GM12878 (cell line): Measurements from ENCODE around the gene RASD1. TPM values are rescaled to one million over a fixed set of nuclear protein-coding genes. Genes with fewer than 3 reads are reported as not detected.

Experiments
- ATAC-seq: fragments of 200-7000 bp; cut with Tn5 transposase; 3 replicates; pipeline ENCODE4 v1.9.1; 2020; ENCODE audit warnings: mild to moderate bottlenecking, moderate library complexity
- BruUV-seq: library from RNA; stranded (reverse); fragments of 400-500 nt; replicated peaks from 2 replicates; lab custom pipeline; 2021; lab: Mats Ljungman, UMichigan
- CTCF ChIA-PET: fragments of 300-600 bp; sonication (Branson Sonifier 250); formaldehyde crosslinking; extraction: SDS; loops from one replicate; lab custom pipeline; 2021; ENCODE audit warnings: inconsistent platforms; lab: Yijun Ruan, JAX
- POLR2A ChIA-PET: fragments of 350-600 bp; formaldehyde crosslinking; extraction: SDS; loops from one replicate; lab custom pipeline; 2021; ENCODE audit warnings: inconsistent platforms; lab: Charles Lee
- RAD21 ChIA-PET: fragments of 300-600 bp; sonication (Branson Sonifier 250); formaldehyde crosslinking; loops from one replicate; lab custom pipeline; 2023; ENCODE audit warnings: antibody characterized with exemption; ENCODE audit not compliant: unreplicated experiment; lab: Charles Lee
- SMC1A ChIA-PET: fragments of 300-600 bp; sonication (Branson Sonifier 250); formaldehyde crosslinking; loops from one replicate; lab custom pipeline; 2023; ENCODE audit not compliant: unreplicated experiment, uncharacterized antibody; lab: Charles Lee
- DNase-seq: peaks from one replicate; pipeline ENCODE4 v3.0.0-alpha.2; 2011; ENCODE audit warnings: low read depth, low spot score
- FAIRE-seq: peaks from 3 replicates; lab custom pipeline; 2011; peaks lifted over from hg19 to GRCh38; lab: Jason Lieb, UNC
- H2AFZ ChIP-seq: 2 replicates; pipeline ENCODE4 v1.6.0; 2011; ENCODE audit warnings: low read depth, low read length, control low read depth; ENCODE audit not compliant: control insufficient read depth
- H3K27ac ChIP-seq: 2 replicates; pipeline ENCODE4 v1.5.1; 2011; ENCODE audit warnings: control low read depth; ENCODE audit not compliant: control insufficient read depth, insufficient read depth
- H3K27me3 ChIP-seq, 2 experiments: replicated peaks in 1 of 2; 2 replicates each; pipeline versions ENCODE4 v1.6.0 to v1.6.1; 2011; ENCODE audit warnings: low read length in 1 of 2; ENCODE audit not compliant: control insufficient read depth in 2 of 2, insufficient read depth in 2 of 2
- H3K36me3 ChIP-seq, 2 experiments: 2 replicates each; pipeline ENCODE4 v1.5.1; 2011; ENCODE audit warnings: low read length in 1 of 2; ENCODE audit not compliant: control insufficient read depth in 2 of 2, insufficient read depth in 2 of 2
- H3K4me1 ChIP-seq: 2 replicates; pipeline ENCODE4 v1.6.1; 2011; ENCODE audit warnings: mild to moderate bottlenecking, low read length, moderate library complexity, mixed read lengths; ENCODE audit not compliant: control insufficient read depth, insufficient read depth
- H3K4me2 ChIP-seq: 2 replicates; pipeline ENCODE4 v1.6.0; 2011; ENCODE audit warnings: control low read depth; ENCODE audit not compliant: control insufficient read depth, insufficient read depth
- H3K4me3 ChIP-seq: fragments of 200-600 bp; sonication (generic); 2 replicates; pipeline ENCODE4 v1.5.1; 2016
- H3K79me2 ChIP-seq: 2 replicates; pipeline ENCODE4 v1.6.0; 2011; ENCODE audit warnings: low read length; ENCODE audit not compliant: control insufficient read depth, insufficient read depth
- H3K9ac ChIP-seq: 2 replicates; pipeline ENCODE4 v1.8.0; 2011; ENCODE audit warnings: low read length, control low read depth, mixed read lengths; ENCODE audit not compliant: control insufficient read depth, insufficient read depth
- H3K9me3 ChIP-seq: replicated peaks from 3 replicates; pipeline ENCODE4 v1.5.1; 2011; ENCODE audit warnings: mild to moderate bottlenecking, low read length; ENCODE audit not compliant: control insufficient read depth, insufficient read depth
- H4K20me1 ChIP-seq: 2 replicates; pipeline ENCODE4 v1.6.0; 2011; ENCODE audit not compliant: control insufficient read depth, insufficient read depth
- CHD1 ChIP-seq: IDR thresholded peaks from 2 replicates; pipeline ENCODE4 v1.6.1; 2012; ENCODE audit warnings: low read depth, low read length, improper control_type of control experiment
- HDAC2 ChIP-seq: fragments of 200-600 bp; sonication (generic); IDR thresholded peaks from 2 replicates; pipeline ENCODE4 v1.6.1; 2017
- HDAC6 ChIP-seq: fragments of 200-600 bp; sonication (generic); IDR thresholded peaks from one replicate; pipeline ENCODE4 v1.8.0; 2017; ENCODE audit warnings: antibody characterized with exemption; ENCODE audit not compliant: unreplicated experiment
- IKZF1 ChIP-seq: fragments of 450-650 bp; conservative IDR thresholded peaks from 2 replicates; pipeline ENCODE4 v1.6.1; 2017; ENCODE audit warnings: antibody characterized with exemption, mild to moderate bottlenecking
- JUNB ChIP-seq: IDR thresholded peaks from 2 replicates; pipeline ENCODE4 v1.6.1; 2016; ENCODE audit warnings: antibody characterized with exemption, mild to moderate bottlenecking
- JUND ChIP-seq: IDR thresholded peaks from 2 replicates; pipeline ENCODE4 v1.6.1; 2012; ENCODE audit warnings: low read depth, mild to moderate bottlenecking, low read length, improper control_type of control experiment, moderate library complexity
- NFIC ChIP-seq: IDR thresholded peaks from 2 replicates; pipeline ENCODE4 v1.6.1; 2012; ENCODE audit warnings: low read depth, mild to moderate bottlenecking, inconsistent platforms, low read length, moderate library complexity
- NFXL1 ChIP-seq: fragments of 450-650 bp; IDR thresholded peaks from 2 replicates; pipeline ENCODE4 v1.6.1; 2017; ENCODE audit warnings: antibody characterized with exemption, mild to moderate bottlenecking, borderline replicate concordance
- PML ChIP-seq: IDR thresholded peaks from 2 replicates; pipeline ENCODE4 v1.6.1; 2012; ENCODE audit warnings: low read length, inconsistent platforms
- POLR2AphosphoS2 ChIP-seq: IDR thresholded peaks from 2 replicates; pipeline ENCODE4 v1.6.1; 2011; ENCODE audit warnings: low read depth, mild to moderate bottlenecking, low read length, improper control_type of control experiment, moderate library complexity
- POU2F2 ChIP-seq: IDR thresholded peaks from 3 replicates; pipeline ENCODE4 v1.6.1; 2011; ENCODE audit warnings: low read depth, mild to moderate bottlenecking, low read length, borderline replicate concordance
- RUNX3 ChIP-seq: IDR thresholded peaks from 2 replicates; pipeline ENCODE4 v1.6.1; 2012; ENCODE audit warnings: low read length, inconsistent platforms
- SIX5 ChIP-seq: IDR thresholded peaks from 2 replicates; pipeline ENCODE4 v1.6.1; 2011; ENCODE audit warnings: mild to moderate bottlenecking, low read depth, low read length, moderate library complexity; ENCODE audit not compliant: severe bottlenecking
- SMC3 ChIP-seq: IDR thresholded peaks from 2 replicates; pipeline ENCODE4 v1.6.1; 2011; ENCODE audit warnings: low read length, improper control_type of control experiment, borderline replicate concordance
- STAT3 ChIP-seq: IDR thresholded peaks from 2 replicates; pipeline ENCODE4 v1.6.1; 2011; ENCODE audit warnings: low read depth, low read length, improper control_type of control experiment
- whole genome bisulfite sequencing: methylation state at CpG from one replicate; pipeline ENCODE4 v1.1.6; 2016; ENCODE audit warnings: low lambda C conversion rate; ENCODE audit not compliant: insufficient replicate concordance, insufficient coverage; ENCODE audit errors: missing lambda C conversion rate; 5-methylcytosine and 5-hydroxymethylcytosine counted together
- in situ Hi-C: fragments of 300-500 bp; cut with MboI; formaldehyde crosslinking; loops from 9 replicates; pipeline ENCODE4 v1.14.3; 2018; ENCODE audit warnings: mixed read lengths
- intact Hi-C: fragments of 100-400 bp; cut with micrococcal nuclease; formaldehyde crosslinking; loops from one replicate; pipeline ENCODE4 v1.14.2; 2022; ENCODE audit not compliant: unreplicated experiment
- polyA plus RNA-seq, 11 experiments: library from polyadenylated mRNA; depleted of rRNA in 4 of 11; unstranded in 6 of 11; stranded (reverse) in 5 of 11; fragments of >200 nt; fragmentation: Nextera tagmentation in 4 of 11; fragmentation: Illumina TruSeq in 1 of 11; extraction: Ambion mirVana in 4 of 11; extraction: Trizol in 1 of 11; gene quantifications; 1 replicate in 1 of 11; 2 replicates in 10 of 11; pipeline versions ENCODE4 v1.2.1 to v1.2.3, GENCODE V29; 2011 to 2016; ENCODE audit warnings: inconsistent platforms in 2 of 11, missing spikeins in 2 of 11, low read depth in 1 of 11
- total RNA-seq, 4 experiments: library from RNA; depleted of rRNA in 3 of 4; stranded (reverse); fragments of >200 nt in 3 of 4; fragmentation: Illumina TruSeq in 1 of 4; extraction: Trizol in 1 of 4; gene quantifications; 2 replicates each; pipeline versions ENCODE4 v1.2.1 to v1.2.3, GENCODE V29; 2013 to 2021
- TF ChIP-seq, protein P1 (sequence below): IDR thresholded peaks from 2 replicates; pipeline ENCODE4 v1.6.1; 2011; ENCODE audit warnings: low read depth, low read length, improper control_type of control experiment, borderline replicate concordance
- TF ChIP-seq, protein P2 (sequence below): fragments of 450-650 bp; IDR thresholded peaks from 2 replicates; pipeline ENCODE4 v1.6.1; 2016; ENCODE audit warnings: mild to moderate bottlenecking

Gene RASD1
- total and polyA plus RNA-seq, 10 of the 15 experiments (the other 5 are each of a cell fraction or from before 2014, with no cell fraction given), result 0.14 to 0.33 TPM; not detected in 8

GRCh38 chr17:17479209-17479608 is 17.0 kb downstream of the RASD1 start:
- in situ Hi-C loops (no loop called here), intact Hi-C loops (no loop called here)
- no peak for ATAC-seq
- H4K20me1 ChIP-seq, result no peaks in the 10 kb centered on the region
- no peaks in the 10 kb centered on the region; the same call in 1 of the 2 replicates for H3K4me1 ChIP-seq
- peaks cover 1 to 3% of the 10 kb centered on the region in 2 experiments; a peak in 3 of 4 replicates for H3K36me3 ChIP-seq
- ChIA-PET POLR2A (interaction anchor here (0.6 kb wide), 1 partner anchor 433 kb away, joined by 3 read pairs; no protein-coding TSS in a partner anchor), CTCF (interaction anchor here (0.6 to 1.0 kb wide), 2 partner anchors 11 to 1547 kb away, joined by 3 to 5 read pairs; no protein-coding TSS in a partner anchor), SMC1A (no interaction called here), RAD21 (interaction anchor here (0.5 kb wide), 1 partner anchor 503 kb away, joined by 4 read pairs; no protein-coding TSS in a partner anchor)
- H3K27ac ChIP-seq, result no peak overlapping the region
- no peak for DNase-seq
- TF ChIP-seq POU2F2 (no peak), NFXL1 (no peak), STAT3 (no peak), POLR2AphosphoS2 (no peak), NFIC (no peak), PML (no peak), JUND (no peak), HDAC2 (no peak), SMC3 (no peak), CHD1 (no peak), HDAC6 (no peak), RUNX3 (no peak), IKZF1 (no peak), JUNB (no peak), SIX5 (no peak)
- TF ChIP-seq, protein P1, sequence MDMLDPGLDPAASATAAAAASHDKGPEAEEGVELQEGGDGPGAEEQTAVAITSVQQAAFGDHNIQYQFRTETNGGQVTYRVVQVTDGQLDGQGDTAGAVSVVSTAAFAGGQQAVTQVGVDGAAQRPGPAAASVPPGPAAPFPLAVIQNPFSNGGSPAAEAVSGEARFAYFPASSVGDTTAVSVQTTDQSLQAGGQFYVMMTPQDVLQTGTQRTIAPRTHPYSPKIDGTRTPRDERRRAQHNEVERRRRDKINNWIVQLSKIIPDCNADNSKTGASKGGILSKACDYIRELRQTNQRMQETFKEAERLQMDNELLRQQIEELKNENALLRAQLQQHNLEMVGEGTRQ, result no peak
- TF ChIP-seq, protein P2, sequence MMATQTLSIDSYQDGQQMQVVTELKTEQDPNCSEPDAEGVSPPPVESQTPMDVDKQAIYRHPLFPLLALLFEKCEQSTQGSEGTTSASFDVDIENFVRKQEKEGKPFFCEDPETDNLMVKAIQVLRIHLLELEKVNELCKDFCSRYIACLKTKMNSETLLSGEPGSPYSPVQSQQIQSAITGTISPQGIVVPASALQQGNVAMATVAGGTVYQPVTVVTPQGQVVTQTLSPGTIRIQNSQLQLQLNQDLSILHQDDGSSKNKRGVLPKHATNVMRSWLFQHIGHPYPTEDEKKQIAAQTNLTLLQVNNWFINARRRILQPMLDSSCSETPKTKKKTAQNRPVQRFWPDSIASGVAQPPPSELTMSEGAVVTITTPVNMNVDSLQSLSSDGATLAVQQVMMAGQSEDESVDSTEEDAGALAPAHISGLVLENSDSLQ, result no peak
- no peak for FAIRE-seq
- peaks cover 34% of the 10 kb centered on the region for H3K79me2 ChIP-seq
- no peaks in the 10 kb centered on the region for H3K27me3 ChIP-seq
- H3K9me3 ChIP-seq, result no peaks in the 10 kb centered on the region
- peak overlapping the region; percentile 35; the same call in 1 of the 2 replicates for H3K4me2 ChIP-seq
- H2AFZ ChIP-seq, result no peak overlapping the region
- H3K9ac ChIP-seq, result no peak overlapping the region; the same call in 1 of the 2 replicates
- no TSS peak for BruUV-seq
- 100% methylated on average over 3 of the region's 3 CpGs for WGBS
- no peak overlapping the region for H3K4me3 ChIP-seq
